GM19324 (cell line): Measurements from ENCODE around the gene ATIC.

Source experiments
- ATAC-seq: cut with Tn5 transposase; IDR thresholded peaks from one replicate; pipeline ENCODE4 v1.9.1; 2021; ENCODE audit warnings: mild to moderate bottlenecking, moderate library complexity; ENCODE audit not compliant: unreplicated experiment, low FRiP score

ATIC gene

GRCh38 chr2:215314896-215315295 is 3.0 kb downstream of the ATIC start:
- ATAC-seq = no peak

- ATAC-seq = no peak
These were observed 3.4 kb downstream of the ATIC start for GRCh38 chr2:215315301-215315700.

DNA sequence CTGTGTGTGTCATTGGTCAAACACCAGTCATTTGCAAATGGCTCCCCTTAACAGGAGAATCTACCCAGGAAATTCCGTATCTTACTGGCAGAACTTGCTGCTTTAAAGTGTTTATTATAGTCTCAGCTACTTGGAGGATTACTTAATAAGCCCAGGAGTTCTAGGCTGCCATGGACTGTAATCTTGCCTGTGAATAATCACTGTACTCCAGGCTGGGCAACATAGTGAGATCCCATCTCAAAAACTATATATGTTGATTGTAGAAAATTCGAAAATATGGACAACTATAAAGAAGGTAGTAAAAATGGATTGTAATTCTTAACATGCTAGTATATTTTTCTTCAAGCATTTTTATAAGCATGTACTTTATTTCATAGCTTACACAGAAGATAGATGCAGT is 4.5 kb downstream of the ATIC start:
- no peak for ATAC-seq

DNA sequence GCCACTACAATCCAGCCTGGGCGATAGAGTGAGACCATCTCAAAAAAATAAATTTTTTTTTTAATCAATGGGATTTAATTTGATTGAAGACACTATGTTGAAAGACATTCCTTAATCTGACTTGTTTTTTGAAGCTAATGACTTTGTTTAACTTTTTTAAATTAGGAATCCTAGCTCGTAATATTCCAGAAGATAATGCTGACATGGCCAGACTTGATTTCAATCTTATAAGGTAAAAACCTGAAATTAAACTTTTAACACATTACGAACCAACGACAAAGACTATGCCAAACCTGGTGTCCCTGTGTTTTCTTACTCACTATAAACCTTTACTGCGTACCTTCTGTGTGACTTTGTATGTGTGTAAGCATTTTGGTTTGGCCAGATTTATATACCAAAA is 7.6 kb downstream of the ATIC start:
- no peak for ATAC-seq

DNA sequence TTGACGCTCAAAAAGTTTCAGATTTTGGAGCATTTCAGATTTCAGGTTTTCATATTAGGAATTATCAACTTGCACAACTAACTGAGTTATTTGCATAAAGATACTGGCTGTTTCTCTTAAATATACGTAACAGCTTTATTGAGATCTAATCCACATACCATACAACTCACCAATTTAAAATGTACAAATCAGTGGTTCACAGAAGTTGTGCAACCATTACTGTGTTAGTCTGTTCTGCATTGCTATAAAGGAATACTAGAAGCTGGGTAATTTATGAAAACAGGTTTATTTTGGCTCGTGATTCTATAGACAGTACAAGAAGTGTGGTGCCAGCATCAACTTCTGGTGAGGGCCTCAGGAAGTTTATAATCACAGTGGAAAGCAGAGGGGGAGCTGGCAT is 8.2 kb downstream of the ATIC start:
- no peak for ATAC-seq

- no peak for ATAC-seq
These were observed 8.8 kb downstream of the ATIC start for GRCh38 chr2:215320679-215321078.

GRCh38 chr2:215324811-215325210 is 13.0 kb downstream of the ATIC start:
- ATAC-seq = no peak

DNA sequence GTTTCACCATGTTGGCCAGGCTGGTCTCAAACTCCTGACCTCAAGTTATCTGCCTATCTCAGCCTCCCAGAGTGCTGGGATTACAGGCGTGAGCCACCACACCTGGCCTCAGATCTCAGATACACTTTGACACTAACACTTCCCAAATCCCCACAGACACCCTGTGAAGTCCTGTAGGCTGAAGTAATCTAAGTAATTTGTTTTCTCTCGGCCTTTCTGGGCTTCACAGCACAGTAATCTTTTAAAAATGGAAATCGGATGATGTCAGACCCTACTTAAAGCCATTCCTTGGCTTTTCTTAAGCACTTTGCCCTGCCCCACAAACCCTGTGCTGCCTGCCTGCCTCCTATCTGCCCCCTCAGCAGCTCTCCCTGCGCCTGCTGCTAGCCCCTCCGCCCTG is 16.2 kb downstream of the ATIC start:
- no peak for ATAC-seq

GRCh38 chr2:215332872-215333595 is 21.2 kb downstream of the ATIC start:
- no peak for ATAC-seq

DNA sequence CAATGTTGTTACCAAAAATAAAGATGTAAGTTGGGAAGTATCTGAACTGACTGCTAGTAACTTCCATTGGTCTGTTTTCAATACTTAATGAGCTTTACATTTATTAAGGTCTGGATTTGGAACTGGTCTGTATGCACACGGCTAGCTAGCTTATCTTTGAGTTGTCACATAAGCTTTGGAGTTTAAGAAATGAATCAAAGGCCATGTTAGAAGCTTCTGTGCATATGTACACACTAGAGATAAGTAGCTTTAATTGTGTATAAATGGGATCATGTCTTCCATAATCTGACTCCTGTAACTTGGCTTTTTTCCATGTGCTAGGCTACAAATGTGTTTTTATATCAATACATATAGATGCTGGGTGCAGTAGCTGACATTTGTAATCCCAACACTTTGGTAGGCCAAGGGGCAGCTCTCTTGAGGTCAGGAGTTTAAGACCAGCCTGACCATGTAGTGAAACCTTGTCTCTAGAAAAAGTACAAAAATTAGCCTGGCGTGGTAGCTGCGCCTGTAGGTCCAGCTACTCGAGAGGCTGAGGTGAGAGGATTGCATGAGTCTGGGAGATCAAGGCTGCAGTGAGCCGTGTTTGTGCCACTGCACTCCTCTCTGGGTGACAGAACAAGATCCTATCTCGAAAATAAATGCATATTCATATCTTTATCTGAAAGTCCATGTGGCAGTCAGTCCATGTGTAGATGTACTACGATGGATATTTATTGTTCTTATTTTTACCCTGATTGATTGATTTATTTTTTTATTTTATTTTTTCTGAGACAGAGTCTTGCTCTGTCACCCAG is 27.2 kb downstream of the ATIC start:
- no peak for ATAC-seq

GRCh38 chr2:215347878-215348277 is 36.0 kb downstream of the ATIC start:
- ATAC-seq = no peak

- no peak for ATAC-seq
These were observed 40.7 kb downstream of the ATIC start for GRCh38 chr2:215352602-215353001.

GRCh38 chr2:215354771-215355695 is 43.2 kb downstream of the ATIC start:
- ATAC-seq = no peak

DNA sequence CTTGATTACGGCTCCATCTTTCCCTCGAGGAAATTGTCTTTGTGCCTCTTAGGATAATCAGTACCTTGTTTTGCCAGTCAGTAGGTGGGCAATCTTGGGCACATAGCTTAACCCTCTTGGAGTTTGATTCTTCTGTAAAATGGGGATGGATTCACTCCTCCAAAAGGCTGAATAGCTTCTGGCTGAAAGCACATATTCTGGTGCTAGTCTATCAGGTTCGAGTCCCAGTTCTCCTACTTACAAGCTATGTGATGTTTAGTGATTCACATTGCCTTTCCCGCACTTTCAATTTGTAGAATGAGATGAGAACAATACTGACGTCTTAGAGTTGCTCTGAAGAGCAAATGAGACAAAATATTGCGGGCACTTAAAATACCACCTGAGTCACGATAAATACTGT is 43.9 kb downstream of the ATIC start:
- ATAC-seq = no peak

GRCh38 chr2:215356334-215356947 is 44.6 kb downstream of the ATIC start:
- ATAC-seq = no peak

DNA sequence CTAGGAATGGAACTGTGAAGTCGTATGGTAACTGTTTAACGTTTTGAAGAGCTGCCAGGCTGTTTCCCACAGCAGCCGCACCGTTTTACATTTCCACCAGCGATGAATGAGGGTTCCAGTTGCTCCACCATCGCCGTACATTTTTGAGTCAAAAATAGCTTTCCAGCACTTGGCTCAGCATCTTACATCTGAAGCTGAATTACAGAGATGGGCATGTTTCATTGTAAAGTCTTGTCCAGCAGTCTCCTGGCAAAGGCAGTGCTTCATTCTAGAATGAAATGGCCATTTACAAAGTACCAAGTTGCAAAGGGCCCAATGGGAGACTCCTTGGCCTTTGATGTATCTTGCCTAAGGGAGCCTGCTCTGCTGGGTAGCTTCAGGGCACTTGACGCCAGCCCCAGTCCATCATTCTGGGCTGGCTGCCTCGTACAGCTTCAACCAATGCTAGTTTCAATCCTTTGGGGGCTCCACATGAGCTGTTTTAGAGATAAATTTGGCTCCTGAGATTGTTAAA is 45.1 kb downstream of the ATIC start:
- no peak for ATAC-seq

GRCh38 chr2:215357660-215358059 is 45.8 kb downstream of the ATIC start:
- no peak for ATAC-seq

DNA sequence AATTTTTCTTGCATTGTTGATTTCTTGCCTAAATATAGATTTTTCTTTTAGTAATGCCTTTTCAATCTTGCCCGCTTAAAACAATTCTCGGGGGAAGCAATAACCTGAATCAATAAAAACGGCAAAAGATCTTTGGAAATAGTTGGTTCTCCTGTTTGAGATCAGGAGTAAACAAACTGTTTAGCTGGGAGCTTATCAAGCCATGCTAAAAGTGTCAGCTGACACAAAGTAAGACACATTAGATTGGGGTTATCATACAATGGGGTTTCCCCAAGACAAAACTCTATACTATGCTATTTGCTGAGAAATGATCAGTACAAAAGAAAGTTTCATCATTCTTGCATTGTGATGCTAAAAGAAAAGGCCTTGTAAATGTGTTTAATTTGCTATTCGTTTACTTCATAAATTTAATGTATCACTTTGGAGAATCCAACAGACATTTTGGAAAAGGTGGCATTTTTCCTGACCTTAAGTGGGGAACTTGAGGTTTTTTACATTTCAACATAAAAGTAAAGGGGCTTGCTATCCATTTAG is 46.5 kb downstream of the ATIC start:
- no peak for ATAC-seq

GRCh38 chr2:215358891-215359575 is 47.2 kb downstream of the ATIC start:
- ATAC-seq = no peak

GRCh38 chr2:215359576-215359922 is 47.7 kb downstream of the ATIC start:
- no peak for ATAC-seq
